A549 treated with AZD9567 at 1 μM for 4 hours (cell line): ENCODE data around the gene OR52A5. TPM values are rescaled to one million over a fixed set of nuclear protein-coding genes. Genes with fewer than 3 reads are reported as not detected.

Experiments
- total RNA-seq: library from RNA; stranded (reverse); fragments of 200-300 nt; extraction: Qiagen RNA extraction; gene quantifications from 5 replicates; pipeline ENCODE4 v1.2.3, GENCODE V29; 2022; ENCODE audit not compliant: insufficient read depth

Gene OR52A5
- total RNA-seq: not detected in 5 replicates

GRCh38 chr11:5137996-5138395, at the start of gene OR52A5:
Gene OR52A5 (minus strand): TSS chr11:5138356. CDS start chr11:5132642, 5,714 bp downstream.

DNA sequence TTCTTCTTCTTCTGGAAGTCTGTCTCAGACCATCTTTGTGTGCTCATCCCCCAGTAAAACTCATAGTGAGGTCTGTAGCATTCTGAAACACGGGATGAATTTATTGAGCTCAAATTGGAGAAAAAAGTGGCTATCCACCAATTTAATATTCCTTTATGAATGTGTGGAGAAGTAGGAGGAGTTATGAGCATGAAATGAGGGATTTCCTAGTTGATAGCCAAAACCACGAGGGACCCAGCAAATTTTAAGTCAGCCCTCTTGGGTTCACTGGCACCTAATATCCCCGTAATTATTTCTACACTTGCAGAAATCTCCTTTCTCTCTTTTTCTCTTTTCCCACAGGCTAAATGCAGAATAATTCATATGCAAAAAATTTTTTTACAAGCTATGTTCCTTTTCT, 16.5 kb upstream of the OR52A5 start, which contains the start of gene OR52A1:
OR52A1 (minus strand) TSS at position 101 of the 400 bp plus-strand sequence. CDS start 2,388 bp downstream, outside the sequence.

Other genes starting within 250 kb of the OR52A5 start
- gene OR51A7, start 234.6 kb downstream of the OR52A5 start, total RNA-seq: not detected in 5 replicates
- not detected in 5 replicates for gene OR51G2, start 219.0 kb downstream of the OR52A5 start, total RNA-seq
- not detected in 5 replicates for gene OR51G1, start 214.0 kb downstream of the OR52A5 start, total RNA-seq
- not detected in 5 replicates for gene OR51A4, start 190.8 kb downstream of the OR52A5 start, total RNA-seq
- gene OR51A2, start 182.6 kb downstream of the OR52A5 start, total RNA-seq: not detected in 5 replicates
- gene OR51L1, start 143.5 kb downstream of the OR52A5 start, total RNA-seq: not detected in 5 replicates
- gene OR52J3, start 91.8 kb downstream of the OR52A5 start, total RNA-seq: not detected in 5 replicates
- not detected in 5 replicates for gene OR52E2, start 78.7 kb downstream of the OR52A5 start, total RNA-seq
- gene OR52E1, start 68.8 kb downstream of the OR52A5 start, total RNA-seq: not detected in 5 replicates
- gene OR52A1, start 16.4 kb upstream of the OR52A5 start, total RNA-seq: not detected in 5 replicates
- gene OR51V1, start 62.3 kb upstream of the OR52A5 start, total RNA-seq: not detected in 5 replicates
- not detected in 5 replicates for gene HBB, start 88.7 kb upstream of the OR52A5 start, total RNA-seq
- not detected in 5 replicates for gene HBD, start 96.1 kb upstream of the OR52A5 start, total RNA-seq
- gene HBG1, start 111.5 kb upstream of the OR52A5 start, total RNA-seq: not detected in 5 replicates
- gene HBG2, start 116.4 kb upstream of the OR52A5 start, total RNA-seq: not detected in 5 replicates
- not detected in 5 replicates for gene HBE1, start 131.6 kb upstream of the OR52A5 start, total RNA-seq
- gene OR51B4, start 163.6 kb upstream of the OR52A5 start, total RNA-seq: not detected in 5 replicates
- gene OR51B2, start 185.9 kb upstream of the OR52A5 start, total RNA-seq: not detected in 5 replicates
- 0.09 TPM in 1 of 5 replicates, not detected in the others for gene OR51B5, start 205.2 kb upstream of the OR52A5 start, total RNA-seq
- gene OR51B6, start 213.2 kb upstream of the OR52A5 start, total RNA-seq: not detected in 5 replicates
- not detected in 5 replicates for gene OR51M1, start 245.5 kb upstream of the OR52A5 start, total RNA-seq